GM23248 (cell line): Measurements from ENCODE around the gene RNF157. TPM values are rescaled to one million over a fixed set of nuclear protein-coding genes. Genes with fewer than 3 reads are reported as not detected.

Experiments
- DNase-seq: peaks from one replicate; pipeline ENCODE4 v3.0.0-alpha.2; 2015
- H2AFZ ChIP-seq: fragments of 200-600 bp; sonication (generic); 2 replicates; pipeline ENCODE4 v1.6.1; 2016; ENCODE audit warnings: antibody characterized with exemption
- H3F3A ChIP-seq: fragments of 200-600 bp; sonication (generic); 2 replicates; pipeline ENCODE4 v1.6.1; 2016; ENCODE audit warnings: mild to moderate bottlenecking, antibody characterized with exemption, mixed run types; ENCODE audit not compliant: insufficient read depth
- H3K27ac ChIP-seq: fragments of 200-600 bp; sonication (generic); 2 replicates; pipeline ENCODE4 v1.5.1; 2016; ENCODE audit warnings: mild to moderate bottlenecking
- H3K27me3 ChIP-seq: fragments of 200-600 bp; sonication (generic); replicated peaks from 2 replicates; pipeline ENCODE4 v1.6.1; 2016; ENCODE audit warnings: mild to moderate bottlenecking; ENCODE audit not compliant: insufficient read depth
- H3K36me3 ChIP-seq: fragments of 200-600 bp; sonication (generic); 2 replicates; pipeline ENCODE4 v1.6.1; 2016; ENCODE audit warnings: low read depth, mild to moderate bottlenecking
- H3K4me1 ChIP-seq: fragments of 200-600 bp; sonication (generic); 2 replicates; pipeline ENCODE4 v1.6.1; 2016; ENCODE audit warnings: mild to moderate bottlenecking; ENCODE audit not compliant: insufficient read depth
- H3K4me2 ChIP-seq: fragments of 200-600 bp; sonication (generic); one replicate; pipeline ENCODE4 v1.6.1; 2016; ENCODE audit warnings: mild to moderate bottlenecking; ENCODE audit not compliant: unreplicated experiment
- H3K4me3 ChIP-seq: fragments of 200-600 bp; sonication (generic); 2 replicates; pipeline ENCODE4 v1.5.1; 2016; ENCODE audit warnings: mild to moderate bottlenecking
- H3K79me2 ChIP-seq: fragments of 200-600 bp; sonication (generic); 2 replicates; pipeline ENCODE4 v1.6.1; 2016; ENCODE audit warnings: mild to moderate bottlenecking; ENCODE audit not compliant: insufficient read depth
- H3K9ac ChIP-seq: fragments of 200-600 bp; sonication (generic); 2 replicates; pipeline ENCODE4 v1.6.1; 2016; ENCODE audit warnings: mild to moderate bottlenecking
- H3K9me2 ChIP-seq: fragments of 200-600 bp; sonication (generic); 2 replicates; pipeline ENCODE4 v1.6.1; 2016; ENCODE audit warnings: mixed run types, mild to moderate bottlenecking, moderate library complexity; ENCODE audit not compliant: insufficient read depth
- H3K9me3 ChIP-seq: fragments of 200-600 bp; sonication (generic); one replicate; pipeline ENCODE4 v1.6.1; 2017; ENCODE audit warnings: low read depth
- H4K20me1 ChIP-seq: fragments of 200-600 bp; sonication (generic); 2 replicates; pipeline ENCODE4 v1.6.0; 2016; ENCODE audit not compliant: insufficient read depth
- EZH2 ChIP-seq: fragments of 200-600 bp; sonication (generic); IDR thresholded peaks from 2 replicates; pipeline ENCODE4 v1.6.1; 2018; ENCODE audit warnings: antibody characterized with exemption, mild to moderate bottlenecking; ENCODE audit not compliant: insufficient read depth, poor library complexity, severe bottlenecking
- EZH2phosphoT487 ChIP-seq: fragments of 200-600 bp; sonication (generic); IDR thresholded peaks from 2 replicates; pipeline ENCODE4 v1.6.1; 2018; ENCODE audit warnings: antibody characterized with exemption, moderate library complexity, mild to moderate bottlenecking, low read depth; ENCODE audit not compliant: insufficient read depth
- WGBS, 2 experiments: methylation state at CpG; one replicate each; pipeline ENCODE4 v1.1.6; 2015 to 2017; ENCODE audit warnings: low lambda C conversion rate in 2 of 2, low coverage in 1 of 2; ENCODE audit errors: missing lambda C conversion rate in 2 of 2; 5-methylcytosine and 5-hydroxymethylcytosine counted together
- in situ Hi-C: fragments of 300-500 bp; cut with MboI; formaldehyde crosslinking; loops from 2 replicates; pipeline ENCODE4 v1.15.0; 2020
- polyA plus RNA-seq: library from polyadenylated mRNA; unstranded; fragments of >200 nt; fragmentation: Nextera tagmentation; extraction: Ambion mirVana; gene quantifications from 2 replicates; pipeline ENCODE4 v1.2.1, GENCODE V29; 2016
- total RNA-seq: library from RNA; depleted of rRNA; stranded (reverse); fragments of >200 nt; shearing (Covaris generic); gene quantifications from 2 replicates; pipeline ENCODE4 v1.2.3, GENCODE V29; 2014

Gene RNF157
- total and polyA plus RNA-seq, 2 experiments from 2014 or later = 0.31 to 4.0 TPM

DNA sequence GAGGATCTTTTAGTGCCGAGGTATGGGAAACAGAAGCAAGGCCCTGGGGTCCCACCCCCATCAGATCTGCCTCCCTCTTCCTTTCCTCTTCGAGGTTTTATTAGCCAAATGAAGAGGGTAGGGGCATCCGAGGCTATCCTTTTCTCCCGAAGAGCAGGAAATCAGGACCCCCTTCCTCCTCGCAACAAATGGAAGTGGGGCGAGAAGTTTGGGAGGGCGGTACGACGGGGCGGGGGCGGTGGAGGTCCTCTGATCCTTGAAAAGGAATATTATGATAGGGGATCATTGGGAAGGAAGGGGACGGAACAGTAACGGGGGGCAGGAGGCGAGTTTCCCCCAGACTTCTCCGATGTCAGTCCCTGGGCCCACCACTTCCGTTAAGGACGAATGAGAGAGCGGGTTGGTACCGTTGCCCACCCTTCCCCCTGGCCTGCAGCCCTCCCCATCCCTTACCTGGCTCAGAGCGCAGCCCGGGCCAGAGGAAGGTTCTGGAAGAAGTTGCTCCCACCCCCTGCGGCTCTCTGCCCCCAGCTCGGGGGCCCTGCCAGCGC is 99.6 kb downstream of the RNF157 start:
- Histone ChIP-seq H3K4me3 (peak overlapping the region; percentile 70), H3K9me2 (no peaks in the 10 kb centered on the region), H3F3A (no peaks in the 10 kb centered on the region), H3K27ac (no peak overlapping the region), H3K4me1 (no peaks in the 10 kb centered on the region), H4K20me1 (no peaks in the 10 kb centered on the region), H3K9ac (no peak overlapping the region), H3K27me3 (peaks cover 30% of the 10 kb centered on the region), H3K9me3 (no peaks in the 10 kb centered on the region), H2AFZ (no peak overlapping the region), H3K4me2 (peak overlapping the region; percentile 80), H3K79me2 (no peaks in the 10 kb centered on the region), H3K36me3 (no peaks in the 10 kb centered on the region)
- TF ChIP-seq EZH2 (peak; percentile 94), EZH2phosphoT487 (0 out of 2 replicates have a peak, but pooled peaks have one; percentile 44)
- DNase-seq = no peak
- 1% methylated on average over 11 to 24 of the region's 24 CpGs for WGBS, 2 experiments
- in situ Hi-C loops = no loop called here

DNA sequence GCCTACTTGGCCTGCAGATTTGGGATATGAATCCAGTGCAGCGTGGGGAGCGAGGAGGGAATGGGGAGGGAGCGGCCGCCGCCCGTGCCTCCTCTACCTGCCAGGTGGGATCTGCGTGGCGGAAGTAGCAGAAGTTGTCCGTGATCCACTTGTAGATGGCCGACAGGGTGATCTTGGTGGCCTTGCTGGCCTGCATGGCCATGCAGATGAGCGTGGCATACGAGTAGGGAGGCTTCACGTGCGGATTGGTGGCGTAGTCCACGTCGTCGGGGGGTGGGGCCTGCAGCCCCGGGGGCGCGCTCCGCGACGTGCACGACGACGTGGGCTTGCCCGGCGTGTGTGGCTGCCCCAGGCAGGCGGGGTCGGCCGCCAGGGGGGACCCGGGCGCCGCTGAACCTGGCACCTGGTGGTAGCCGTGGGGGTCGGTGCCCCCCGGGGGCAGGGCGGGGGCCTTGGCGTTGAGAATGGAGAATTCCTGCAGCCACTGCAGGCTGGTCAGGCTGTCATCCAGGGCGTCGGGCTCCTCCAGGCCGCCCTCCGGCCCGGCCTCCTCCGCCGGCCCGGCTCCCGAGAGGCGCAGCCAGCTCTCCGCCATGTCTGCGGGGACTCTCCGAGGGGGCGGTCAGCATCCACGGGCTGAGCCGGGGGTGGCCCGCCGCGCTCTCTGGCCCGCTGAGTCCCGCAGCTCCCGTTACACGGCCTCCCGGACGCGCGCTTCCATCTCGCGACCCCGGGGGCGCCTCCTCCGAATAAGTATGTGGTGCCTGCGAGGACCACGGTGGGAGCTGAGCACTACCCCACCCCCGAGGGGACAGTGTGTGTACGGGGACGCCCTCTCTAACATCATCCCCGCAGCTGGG is 100.3 kb downstream of the RNF157 start:
- Histone ChIP-seq H4K20me1 (no peaks in the 10 kb centered on the region), H3K27ac (no peak overlapping the region), H3K9me3 (no peaks in the 10 kb centered on the region), H3K4me3 (no peak overlapping the region), H3K9ac (no peak overlapping the region), H3F3A (no peaks in the 10 kb centered on the region), H3K4me2 (no peak overlapping the region), H3K79me2 (no peaks in the 10 kb centered on the region), H3K4me1 (no peaks in the 10 kb centered on the region), H3K27me3 (peaks cover 30% of the 10 kb centered on the region), H3K36me3 (no peaks in the 10 kb centered on the region), H3K9me2 (no peaks in the 10 kb centered on the region), H2AFZ (no peak overlapping the region)
- DNase-seq = peak; percentile 26
- TF ChIP-seq EZH2 (peak; percentile 97), EZH2phosphoT487 (peak; percentile 81; the same call in 1 of the 2 replicates)
- WGBS, 2 experiments = 8 to 14% methylated on average over 51 to 57 of the region's 78 CpGs
- in situ Hi-C loops = no loop called here

DNA sequence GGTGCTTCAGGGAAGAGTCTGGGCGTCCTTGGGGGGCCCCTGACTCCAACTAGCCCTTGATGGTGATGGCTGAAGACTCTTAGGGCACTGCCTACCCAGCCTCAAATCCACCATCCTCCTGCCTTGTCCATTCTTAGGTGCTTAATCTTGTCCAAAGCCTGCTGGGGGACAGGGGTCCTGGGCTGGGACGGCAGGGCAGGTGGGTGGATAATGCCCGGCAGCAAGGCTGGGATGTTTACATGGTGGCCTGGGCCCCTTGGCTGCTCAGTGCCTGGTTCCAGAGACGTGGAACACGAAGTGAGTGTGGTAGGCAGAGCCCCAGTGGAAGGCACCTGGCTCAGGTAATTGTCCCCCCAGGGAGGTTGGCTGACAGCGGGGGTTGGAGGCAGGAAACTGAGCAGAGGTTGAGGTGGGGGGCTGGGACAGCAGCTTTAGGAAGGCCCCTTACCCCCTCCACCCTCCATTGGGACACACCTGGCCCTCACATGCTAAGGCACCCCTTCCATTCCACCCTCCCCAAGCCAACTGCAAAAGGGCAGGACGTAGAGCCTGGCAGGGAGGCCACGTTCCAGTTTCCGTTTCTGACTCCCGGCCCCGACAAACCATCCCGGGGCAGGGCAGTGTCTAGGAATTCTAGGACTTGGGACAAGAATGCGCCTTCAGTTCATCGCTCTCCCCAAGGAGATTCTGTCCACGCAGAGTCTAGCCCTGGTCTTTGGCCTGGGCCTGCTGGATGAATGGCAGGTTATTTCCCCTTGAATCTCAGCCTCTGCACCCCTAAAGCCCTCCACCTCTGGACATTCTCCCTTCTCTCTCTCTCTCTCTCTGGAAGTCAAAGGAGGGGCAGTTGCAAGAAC is 101.2 kb downstream of the RNF157 start:
- no peaks in the 10 kb centered on the region for H3K4me1 ChIP-seq
- no peak overlapping the region for H3K9ac ChIP-seq
- no peak for DNase-seq
- H3K79me2 ChIP-seq = no peaks in the 10 kb centered on the region
- in situ Hi-C loops = no loop called here
- TF ChIP-seq EZH2phosphoT487 (no peak), EZH2 (peak; percentile 7)
- no peak overlapping the region for H3K4me3 ChIP-seq
- H3K9me3 ChIP-seq = no peaks in the 10 kb centered on the region
- no peak overlapping the region for H3K27ac ChIP-seq
- H3K4me2 ChIP-seq = no peak overlapping the region
- H2AFZ ChIP-seq = no peak overlapping the region
- peaks cover 30% of the 10 kb centered on the region for H3K27me3 ChIP-seq
- H4K20me1 ChIP-seq = no peaks in the 10 kb centered on the region
- H3K36me3 ChIP-seq = no peaks in the 10 kb centered on the region
- WGBS, 2 experiments = 42 to 46% methylated on average over 15 of the region's 15 CpGs
- H3K9me2 ChIP-seq = no peaks in the 10 kb centered on the region
- H3F3A ChIP-seq = no peaks in the 10 kb centered on the region

DNA sequence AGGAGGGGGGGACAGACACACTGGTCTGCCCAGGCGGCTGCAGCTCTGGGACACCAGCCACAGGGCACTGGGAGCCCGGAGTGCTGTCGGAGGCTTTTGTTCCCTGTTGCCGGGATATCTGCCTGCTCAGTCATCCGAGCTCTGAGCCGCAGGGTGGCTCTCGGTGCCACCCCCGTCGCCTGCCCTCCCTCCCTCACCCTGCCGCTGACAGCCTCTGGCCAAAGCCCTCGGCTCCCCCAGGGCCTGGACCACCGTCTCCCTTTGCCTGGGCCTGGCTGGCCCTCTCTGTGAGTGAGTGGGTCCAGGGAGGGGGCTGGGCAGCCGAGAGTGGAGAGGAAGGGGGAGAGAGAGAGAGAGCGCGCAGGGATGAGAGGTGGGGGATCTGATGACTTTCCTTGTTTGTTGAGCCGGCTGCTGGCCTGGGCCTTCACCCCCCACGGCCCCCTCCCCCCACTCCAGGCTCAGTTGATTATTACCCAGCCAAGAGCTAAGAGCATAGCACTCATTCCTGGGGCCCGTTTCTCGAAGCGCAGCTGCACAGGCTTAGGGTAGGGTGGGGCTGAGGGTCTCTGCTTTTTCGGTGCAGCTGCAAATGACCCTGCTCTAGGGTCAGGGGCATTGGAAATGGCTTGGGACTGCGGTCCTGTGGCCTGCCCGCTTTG is 101.9 kb downstream of the RNF157 start:
- in situ Hi-C loops = no loop called here
- no peak for DNase-seq
- WGBS, 2 experiments = 22 to 35% methylated on average over 17 to 22 of the region's 23 CpGs
- H3K27ac ChIP-seq = no peak overlapping the region
- no peaks in the 10 kb centered on the region for H3K9me2 ChIP-seq
- TF ChIP-seq EZH2phosphoT487 = no peak
- no peak for TF ChIP-seq EZH2
- H3K9ac ChIP-seq = no peak overlapping the region
- no peaks in the 10 kb centered on the region for H3F3A ChIP-seq
- no peak overlapping the region for H2AFZ ChIP-seq
- H3K79me2 ChIP-seq = no peaks in the 10 kb centered on the region
- H3K9me3 ChIP-seq = no peaks in the 10 kb centered on the region
- no peak overlapping the region for H3K4me2 ChIP-seq
- no peaks in the 10 kb centered on the region for H3K4me1 ChIP-seq
- H3K27me3 ChIP-seq = peaks cover 36% of the 10 kb centered on the region
- H3K36me3 ChIP-seq = no peaks in the 10 kb centered on the region
- no peaks in the 10 kb centered on the region for H4K20me1 ChIP-seq
- H3K4me3 ChIP-seq = no peak overlapping the region
